Memory B cell (primary cell): ENCODE measurements around the gene PTPN23.

Source experiments
- ATAC-seq: fragments of 150-1000 bp; cut with Tn5 transposase; 2 replicates; pipeline ENCODE4 v1.10.0; 2021; ENCODE audit warnings: low read depth, mild to moderate bottlenecking, moderate library complexity
- DNase-seq, 2 donors: peaks; one replicate each; pipeline ENCODE4 v3.0.0; 2022; ENCODE audit warnings: low spot score in 2 of 2
- H3K27ac Mint-ChIP-seq: one replicate; pipeline ENCODE4 v1.8.0; 2022; ENCODE audit warnings: mild to moderate bottlenecking, moderate library complexity, mixed read lengths
- H3K27me3 Mint-ChIP-seq: one replicate; pipeline ENCODE4 v1.8.0; 2022; ENCODE audit warnings: mixed read lengths
- H3K36me3 Mint-ChIP-seq: one replicate; pipeline ENCODE4 v1.8.0; 2022; ENCODE audit warnings: mild to moderate bottlenecking, mixed read lengths
- H3K4me1 Mint-ChIP-seq: one replicate; pipeline ENCODE4 v1.8.0; 2022; ENCODE audit warnings: mixed read lengths
- H3K4me3 Mint-ChIP-seq: one replicate; pipeline ENCODE4 v1.8.0; 2022; ENCODE audit warnings: mild to moderate bottlenecking, moderate library complexity, mixed read lengths
- H3K9me3 Mint-ChIP-seq: one replicate; pipeline ENCODE4 v1.8.0; 2022; ENCODE audit warnings: mixed read lengths

Gene PTPN23

GRCh38 chr3:47405820-47406761 lies 25.3 kb downstream of the PTPN23 start:
- Mint-ChIP-seq H3K27me3 (no peaks in the 10 kb centered on the region), H3K36me3 (peaks cover 16% of the 10 kb centered on the region), H3K9me3 (no peaks in the 10 kb centered on the region), H3K27ac (no peak overlapping the region), H3K4me3 (no peak overlapping the region), H3K4me1 (peaks cover 5% of the 10 kb centered on the region)
- no peak for DNase-seq
- no peak for ATAC-seq

- H3K4me3 Mint-ChIP-seq = no peak overlapping the region
- H3K36me3 Mint-ChIP-seq = peaks cover 16% of the 10 kb centered on the region
- no peaks in the 10 kb centered on the region for H3K9me3 Mint-ChIP-seq
- DNase-seq = no peak
- peaks cover 5% of the 10 kb centered on the region for H3K4me1 Mint-ChIP-seq
- no peaks in the 10 kb centered on the region for H3K27me3 Mint-ChIP-seq
- no peak for ATAC-seq
- H3K27ac Mint-ChIP-seq = no peak overlapping the region
Observed at GRCh38 chr3:47406762-47407149, 25.9 kb downstream of the PTPN23 start.

- no peak overlapping the region for H3K27ac Mint-ChIP-seq
- peaks cover 5% of the 10 kb centered on the region for H3K4me1 Mint-ChIP-seq
- H3K9me3 Mint-ChIP-seq = no peaks in the 10 kb centered on the region
- no peak for ATAC-seq
- DNase-seq = no peak
- peaks cover 16% of the 10 kb centered on the region for H3K36me3 Mint-ChIP-seq
- no peaks in the 10 kb centered on the region for H3K27me3 Mint-ChIP-seq
- H3K4me3 Mint-ChIP-seq = no peak overlapping the region
Observed at GRCh38 chr3:47407237-47407636, 26.4 kb downstream of the PTPN23 start.

GRCh38 chr3:47407896-47408838 lies 27.3 kb downstream of the PTPN23 start:
- Mint-ChIP-seq H3K27me3 (no peaks in the 10 kb centered on the region), H3K4me3 (no peak overlapping the region), H3K4me1 (peaks cover 5% of the 10 kb centered on the region), H3K27ac (no peak overlapping the region), H3K36me3 (peaks cover 20% of the 10 kb centered on the region), H3K9me3 (no peaks in the 10 kb centered on the region)
- no peak for DNase-seq
- ATAC-seq = no peak

- DNase-seq (no peak), ATAC-seq (no peak)
- H3K36me3 Mint-ChIP-seq = peaks cover 17% of the 10 kb centered on the region
- H3K9me3 Mint-ChIP-seq = no peaks in the 10 kb centered on the region
- no peak overlapping the region for H3K4me3 Mint-ChIP-seq
- peaks cover 5% of the 10 kb centered on the region for H3K4me1 Mint-ChIP-seq
- H3K27me3 Mint-ChIP-seq = no peaks in the 10 kb centered on the region
- H3K27ac Mint-ChIP-seq = no peak overlapping the region
Observed at GRCh38 chr3:47408839-47409229, 28.0 kb downstream of the PTPN23 start.

GRCh38 chr3:47409284-47409683 lies 28.5 kb downstream of the PTPN23 start:
- no peaks in the 10 kb centered on the region for H3K27me3 Mint-ChIP-seq
- peaks cover 17% of the 10 kb centered on the region for H3K36me3 Mint-ChIP-seq
- H3K4me3 Mint-ChIP-seq = no peak overlapping the region
- H3K27ac Mint-ChIP-seq = no peak overlapping the region
- peaks cover 7% of the 10 kb centered on the region for H3K4me1 Mint-ChIP-seq
- DNase-seq (no peak), ATAC-seq (no peak)
- no peaks in the 10 kb centered on the region for H3K9me3 Mint-ChIP-seq

GRCh38 chr3:47409688-47410416 lies 29.0 kb downstream of the PTPN23 start:
- peaks cover 13% of the 10 kb centered on the region for H3K4me1 Mint-ChIP-seq
- peaks cover 17% of the 10 kb centered on the region for H3K36me3 Mint-ChIP-seq

GRCh38 chr3:47410417-47410720 lies 29.5 kb downstream of the PTPN23 start:
- no peak for ATAC-seq
- no peak overlapping the region for H3K4me3 Mint-ChIP-seq
- no peaks in the 10 kb centered on the region for H3K27me3 Mint-ChIP-seq

More at GRCh38 chr3:47409688-47410416, 29.0 kb downstream of the PTPN23 start:
- H3K9me3 Mint-ChIP-seq = no peaks in the 10 kb centered on the region
- H3K4me3 Mint-ChIP-seq = no peak overlapping the region
- no peak overlapping the region for H3K27ac Mint-ChIP-seq
- no peak for ATAC-seq
- no peaks in the 10 kb centered on the region for H3K27me3 Mint-ChIP-seq
- DNase-seq = no peak

GRCh38 chr3:47410801-47411646 lies 30.2 kb downstream of the PTPN23 start:
- Mint-ChIP-seq H3K27me3 (no peaks in the 10 kb centered on the region), H3K9me3 (no peaks in the 10 kb centered on the region), H3K4me1 (peaks cover 15% of the 10 kb centered on the region), H3K36me3 (peaks cover 15% of the 10 kb centered on the region), H3K4me3 (no peak overlapping the region), H3K27ac (no peak overlapping the region)
- ATAC-seq = no peak
- no peak for DNase-seq

More at GRCh38 chr3:47410417-47410720, 29.5 kb downstream of the PTPN23 start:
- Mint-ChIP-seq H3K9me3 (no peaks in the 10 kb centered on the region), H3K4me1 (peaks cover 16% of the 10 kb centered on the region), H3K27ac (no peak overlapping the region), H3K36me3 (peaks cover 17% of the 10 kb centered on the region)
- no peak for DNase-seq

GRCh38 chr3:47411696-47412452 lies 31.1 kb downstream of the PTPN23 start:
- Mint-ChIP-seq H3K27me3 (no peaks in the 10 kb centered on the region), H3K4me3 (no peak overlapping the region), H3K4me1 (peaks cover 16% of the 10 kb centered on the region), H3K27ac (no peak overlapping the region), H3K9me3 (no peaks in the 10 kb centered on the region), H3K36me3 (peaks cover 13% of the 10 kb centered on the region)
- no peak for ATAC-seq
- no peak for DNase-seq

GRCh38 chr3:47412453-47412756 lies 31.6 kb downstream of the PTPN23 start:
- Mint-ChIP-seq H3K4me1 (peaks cover 16% of the 10 kb centered on the region), H3K36me3 (peaks cover 13% of the 10 kb centered on the region), H3K9me3 (no peaks in the 10 kb centered on the region), H3K4me3 (no peak overlapping the region), H3K27me3 (no peaks in the 10 kb centered on the region), H3K27ac (no peak overlapping the region)
- ATAC-seq = no peak
- DNase-seq = no peak

- DNase-seq (no peak), ATAC-seq (no peak)
- Mint-ChIP-seq H3K27me3 (no peaks in the 10 kb centered on the region), H3K27ac (no peak overlapping the region), H3K9me3 (no peaks in the 10 kb centered on the region), H3K4me1 (peaks cover 16% of the 10 kb centered on the region), H3K36me3 (peaks cover 11% of the 10 kb centered on the region), H3K4me3 (no peak overlapping the region)
Observed at GRCh38 chr3:47412842-47413520, 32.2 kb downstream of the PTPN23 start.
